Stimulated activated CD8-positive, alpha-beta memory T cell treated with anti-CD3 and anti-CD28 coated beads, Interleukin-15, amount 100 ng/mL, for 4 hours (primary cell): Measurements from ENCODE around the gene SWSAP1.
A peak's percentile ranks its signal among the peaks of the same experiment; 100 is the strongest.

ENCODE experiments used
- DNase-seq, 2 donors: peaks; one replicate each; pipeline ENCODE4 v3.0.0-alpha.2; 2020; ENCODE audit warnings: low read depth in 2 of 2

Gene SWSAP1

DNA sequence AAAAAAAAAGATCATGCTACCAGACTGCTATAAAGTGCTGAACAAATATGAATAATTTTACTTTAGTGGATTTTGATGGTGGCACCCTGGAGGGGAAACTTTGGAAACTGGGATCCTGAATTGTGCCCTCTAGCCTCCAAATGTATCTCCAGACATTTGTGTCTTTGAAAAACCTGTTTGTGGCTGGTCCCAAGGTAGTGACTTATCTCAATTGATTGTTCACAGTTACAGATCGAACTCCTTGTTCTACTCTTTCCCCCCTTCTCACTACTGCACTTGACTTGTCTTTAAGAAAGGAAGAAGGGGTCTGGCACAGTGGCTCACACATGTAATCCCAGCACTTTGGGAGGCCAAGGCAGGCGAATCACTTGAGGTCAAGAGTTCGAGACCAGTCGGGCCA, 34.1 kb downstream of the SWSAP1 start:
- DNase-seq: no peak

DNA sequence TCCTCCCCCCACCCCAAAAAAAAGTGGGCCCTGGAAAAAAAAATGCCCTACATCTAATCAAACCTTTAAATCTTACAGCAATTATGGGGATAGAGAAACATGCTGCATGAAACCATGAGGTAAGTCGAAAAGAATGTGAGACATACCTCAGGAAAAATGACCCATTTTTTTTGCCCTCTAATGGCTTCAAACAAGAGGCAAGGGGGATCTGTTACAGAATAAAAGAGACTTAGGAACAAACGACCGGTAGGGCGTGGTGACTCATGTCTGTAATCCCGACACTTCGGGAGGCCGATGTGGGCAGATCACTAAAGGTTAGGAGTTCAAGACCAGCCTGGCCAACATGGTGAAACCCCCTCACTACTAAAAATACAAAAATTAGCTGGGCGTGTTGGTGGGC, 36.2 kb downstream of the SWSAP1 start:
- DNase-seq: no peak

DNA sequence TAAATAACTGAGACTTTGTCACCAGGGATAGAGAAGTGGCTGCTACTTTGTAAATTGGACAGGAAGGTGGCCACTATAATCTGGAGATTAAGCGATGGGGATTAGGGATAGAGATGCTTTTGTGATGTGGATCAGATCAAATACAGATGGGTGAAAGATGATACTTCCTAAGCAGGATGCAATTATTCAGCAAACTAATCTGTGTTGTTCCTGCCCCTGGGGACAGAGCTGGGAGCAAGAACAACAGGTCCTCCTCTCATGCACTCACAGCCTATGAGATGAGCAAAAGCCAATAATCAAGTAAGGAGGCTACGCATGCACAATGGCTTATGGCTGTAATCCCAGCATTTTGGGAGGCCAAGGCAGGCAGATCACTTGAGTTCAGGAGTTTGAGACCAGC, 40.1 kb downstream of the SWSAP1 start:
- DNase-seq: no peak

DNA sequence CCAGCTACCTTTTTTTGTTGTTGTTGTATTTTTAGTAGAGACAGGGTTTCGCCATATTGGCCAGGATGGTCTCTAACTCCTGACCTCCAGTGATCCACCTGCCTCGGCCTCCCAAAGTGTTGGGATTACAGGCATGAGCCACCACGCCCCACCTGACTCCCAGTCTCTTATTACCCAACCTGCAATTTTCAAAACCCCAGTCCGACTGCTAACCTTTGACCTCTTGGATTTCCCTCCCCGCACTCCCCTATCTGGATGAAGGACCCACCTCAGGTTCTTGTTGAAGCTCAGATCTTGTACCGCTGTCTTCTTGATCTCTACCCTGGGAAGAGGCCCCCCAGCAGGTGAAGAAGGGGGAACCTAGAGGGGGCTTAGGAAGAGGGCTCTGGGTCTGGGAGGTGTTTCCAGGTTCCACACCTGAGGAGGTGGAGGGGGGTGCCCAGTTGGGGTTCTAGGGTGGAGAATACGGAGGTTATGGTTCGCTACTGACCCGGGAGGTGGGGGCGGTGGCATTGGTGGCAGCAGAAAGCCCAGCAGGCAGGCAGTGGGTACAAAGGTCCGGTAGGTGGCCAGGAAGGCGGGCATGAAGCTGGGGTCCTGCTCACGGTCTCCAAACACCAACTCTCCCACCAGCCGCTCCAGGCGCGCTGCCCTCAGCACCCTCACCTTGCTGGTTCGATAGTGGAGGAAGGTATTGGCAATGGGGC, 42.0 kb downstream of the SWSAP1 start:
- no peak for DNase-seq

DNA sequence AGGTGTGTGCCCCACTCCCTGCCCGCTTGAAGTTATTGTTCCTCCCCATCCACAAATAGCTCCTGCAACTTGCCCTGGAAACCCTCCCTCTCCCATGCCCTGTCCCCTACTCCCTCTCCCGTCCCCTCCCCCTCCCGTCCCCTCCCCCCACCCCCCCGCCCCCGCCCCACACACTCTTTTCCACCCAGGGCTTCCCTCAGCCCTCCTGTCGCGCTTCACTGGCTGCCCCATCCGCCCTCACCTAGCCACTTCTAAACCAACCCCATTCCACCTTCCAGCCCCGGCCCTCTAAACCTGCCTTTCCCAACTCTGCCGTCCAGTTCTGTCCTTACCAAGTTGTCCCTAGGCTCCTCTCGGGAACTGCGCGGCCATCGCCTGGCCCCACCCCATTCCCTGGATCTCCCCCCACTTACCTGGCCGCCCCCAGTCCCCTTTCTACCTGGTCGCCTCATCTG, 43.7 kb downstream of the SWSAP1 start:
- no peak for DNase-seq

DNA sequence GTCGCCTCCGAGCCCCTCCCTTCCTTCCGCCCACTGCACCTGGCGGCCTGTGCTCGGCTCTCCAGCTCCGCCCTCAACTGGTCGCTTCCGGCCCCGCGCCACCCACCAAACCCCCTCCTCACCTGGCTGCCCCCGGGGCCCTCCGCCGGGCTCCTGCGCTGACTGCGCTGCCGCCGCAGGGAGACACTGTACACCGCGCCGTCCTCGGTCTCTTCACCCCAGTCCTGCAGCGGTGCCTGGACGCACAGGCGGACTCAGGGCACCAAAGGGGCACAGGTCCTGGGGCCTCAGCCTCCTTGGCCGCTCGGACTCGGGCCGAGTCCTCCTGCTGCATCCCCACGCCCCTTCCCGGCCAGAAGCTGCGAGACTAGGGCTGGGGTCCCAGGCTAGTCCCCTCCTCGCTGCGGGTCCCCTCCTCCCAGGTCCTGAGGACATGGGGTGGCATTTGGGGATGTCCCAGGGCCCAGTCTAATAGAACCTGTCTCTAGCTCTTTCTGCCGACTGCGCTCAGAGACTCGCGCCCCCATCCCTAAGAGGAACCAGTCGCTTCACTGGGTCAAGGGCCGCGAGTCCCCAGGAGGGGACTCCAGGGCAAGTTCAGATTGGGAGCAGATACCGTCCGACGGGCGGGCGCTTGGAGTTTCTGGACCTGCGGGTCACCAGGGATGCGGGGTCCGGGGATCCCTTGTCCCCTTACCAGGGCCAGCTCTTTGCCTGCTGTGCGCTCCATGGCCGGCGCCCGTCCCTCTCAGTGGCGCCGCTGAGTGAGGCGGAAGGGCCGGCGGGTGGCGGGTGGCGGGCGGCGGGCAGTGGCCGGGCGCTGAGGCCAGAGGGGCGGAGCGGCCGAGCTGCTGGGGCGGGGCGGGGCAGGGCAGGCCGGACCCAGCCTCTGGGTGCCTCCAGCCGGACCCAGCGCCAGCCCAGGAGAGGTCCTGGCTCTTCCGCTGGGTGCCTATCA, 44.4 kb downstream of the SWSAP1 start, which contains the start of gene RGL3:
RGL3 (minus strand) TSS at position 766 of the 958 bp plus-strand sequence; CDS start at position 730, 36 bp downstream.
- DNase-seq: no peak

DNA sequence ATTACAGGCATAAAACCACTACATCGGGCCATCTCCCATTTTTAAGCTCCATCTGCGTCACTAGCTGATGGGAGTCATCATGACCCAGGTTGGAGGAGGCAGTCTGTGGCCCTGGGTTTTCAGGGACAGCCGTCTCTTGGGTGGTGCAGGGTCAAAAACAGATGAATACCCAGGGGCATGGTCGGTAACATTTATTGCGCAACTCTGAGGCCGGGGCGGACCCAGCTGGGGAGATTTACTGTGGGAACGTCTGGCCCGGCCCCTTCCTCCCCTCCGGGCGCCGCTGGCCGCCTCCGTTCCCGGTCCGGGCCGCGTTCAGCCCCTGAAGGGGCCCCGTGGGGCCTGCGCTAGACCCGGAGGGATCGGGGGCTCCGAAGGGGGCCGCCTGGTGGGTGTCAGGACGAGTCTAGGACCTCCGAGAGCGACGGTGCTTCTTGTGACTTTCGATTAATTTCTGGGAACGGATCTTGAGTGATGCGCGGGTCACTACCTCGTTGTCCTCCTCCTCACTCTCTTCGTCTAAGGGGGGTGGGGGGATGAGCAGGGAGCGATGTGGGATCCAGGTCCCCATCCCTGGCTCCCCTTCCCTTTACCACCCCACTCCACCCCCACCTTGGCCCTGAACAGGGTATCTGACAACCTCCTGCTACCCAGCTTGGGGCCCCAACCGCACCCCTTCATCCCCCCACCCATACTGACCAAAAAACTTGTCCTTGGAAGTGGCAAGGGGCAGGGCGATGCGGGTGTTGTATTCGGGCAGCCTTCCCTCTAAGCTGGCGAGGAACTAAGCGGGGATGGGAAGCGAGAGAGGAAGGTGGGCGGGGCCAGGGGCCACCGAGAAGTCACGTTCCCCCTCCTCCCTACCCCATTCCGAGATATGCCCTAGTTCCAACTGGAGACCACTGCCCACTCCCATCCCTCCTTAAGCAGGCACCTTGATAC, 46.2 kb downstream of the SWSAP1 start:
- no peak for DNase-seq

DNA sequence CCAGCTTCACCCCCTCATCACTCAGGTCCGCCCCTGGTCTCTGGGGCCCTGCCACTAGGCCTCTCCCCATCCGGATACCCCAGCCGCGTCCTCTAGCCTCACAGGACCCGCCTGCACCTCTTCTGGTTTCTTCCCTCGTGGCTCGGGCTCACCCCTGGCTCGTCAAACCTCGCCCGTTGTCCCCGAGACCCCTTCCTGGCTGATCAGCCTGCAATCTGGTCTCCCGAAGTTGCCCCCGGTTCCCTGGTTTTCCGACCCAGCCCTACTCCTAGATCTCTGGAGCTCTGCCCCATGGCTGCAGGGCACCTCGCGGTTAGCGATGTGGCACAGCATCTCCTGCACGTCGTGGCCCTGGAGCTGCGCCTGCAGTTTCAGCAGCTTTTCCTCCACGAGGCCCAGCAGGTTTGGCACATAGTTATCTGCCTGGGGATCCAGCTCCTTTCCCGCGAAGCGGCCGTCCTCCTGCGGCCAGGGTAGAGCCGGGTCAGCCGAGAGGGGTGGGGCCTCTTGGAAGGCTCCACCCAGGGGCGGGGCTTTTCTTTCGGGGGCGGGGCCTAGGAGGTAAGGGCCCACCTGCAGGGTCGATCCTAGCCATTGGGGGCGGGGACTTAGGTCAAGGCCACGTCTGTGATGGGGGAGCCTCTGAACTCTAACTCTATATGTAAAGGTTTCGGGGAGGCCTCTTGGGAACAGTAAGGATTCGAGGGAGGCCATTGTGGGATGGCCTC, 47.1 kb downstream of the SWSAP1 start:
- DNase-seq: no peak

DNA sequence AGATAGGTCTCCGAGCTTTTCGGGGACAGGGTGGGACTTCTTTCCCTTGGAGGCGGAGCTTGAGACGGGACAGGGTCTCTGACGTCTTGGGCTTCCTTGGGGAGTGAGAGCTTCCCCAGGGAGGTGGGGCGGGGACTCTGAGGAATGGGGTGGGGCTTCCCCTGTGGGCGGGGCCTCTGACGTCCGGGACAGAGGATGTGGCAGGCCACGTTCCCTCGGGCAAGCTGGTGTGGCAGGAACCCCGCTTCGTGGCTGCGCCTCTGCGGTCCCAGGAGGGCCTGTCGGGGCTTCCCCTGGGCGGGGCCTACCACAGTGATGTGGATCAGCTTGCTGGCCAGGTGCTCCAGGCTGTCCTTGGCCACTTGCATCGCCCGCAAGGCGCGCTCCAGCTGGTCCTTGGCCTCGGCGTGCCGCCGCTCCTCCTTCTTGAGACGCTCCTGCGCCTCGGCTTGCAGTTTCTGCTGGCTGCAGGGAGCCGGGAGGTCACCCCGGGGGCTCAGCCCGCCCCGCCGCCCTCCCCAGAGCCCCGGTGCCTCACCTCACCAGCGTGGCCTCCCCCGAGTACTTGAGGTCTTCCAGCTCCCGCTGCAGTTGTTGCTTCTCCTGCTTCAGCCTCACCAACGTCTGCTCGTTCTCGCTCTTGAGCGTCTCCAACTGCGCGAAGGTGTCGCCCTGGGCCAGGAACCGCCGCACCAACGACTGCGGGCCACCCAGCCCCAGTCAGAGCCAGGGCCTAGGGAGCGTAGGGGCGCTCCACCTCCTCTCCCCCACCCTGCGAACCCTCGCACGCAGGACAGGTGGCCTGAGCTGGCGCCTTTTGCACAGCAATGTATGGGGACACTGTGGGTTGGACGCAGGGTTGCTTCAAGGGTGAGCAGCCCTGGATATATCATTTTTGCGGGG, 47.9 kb downstream of the SWSAP1 start:
- peak; percentile 27 to 38 for DNase-seq

DNA sequence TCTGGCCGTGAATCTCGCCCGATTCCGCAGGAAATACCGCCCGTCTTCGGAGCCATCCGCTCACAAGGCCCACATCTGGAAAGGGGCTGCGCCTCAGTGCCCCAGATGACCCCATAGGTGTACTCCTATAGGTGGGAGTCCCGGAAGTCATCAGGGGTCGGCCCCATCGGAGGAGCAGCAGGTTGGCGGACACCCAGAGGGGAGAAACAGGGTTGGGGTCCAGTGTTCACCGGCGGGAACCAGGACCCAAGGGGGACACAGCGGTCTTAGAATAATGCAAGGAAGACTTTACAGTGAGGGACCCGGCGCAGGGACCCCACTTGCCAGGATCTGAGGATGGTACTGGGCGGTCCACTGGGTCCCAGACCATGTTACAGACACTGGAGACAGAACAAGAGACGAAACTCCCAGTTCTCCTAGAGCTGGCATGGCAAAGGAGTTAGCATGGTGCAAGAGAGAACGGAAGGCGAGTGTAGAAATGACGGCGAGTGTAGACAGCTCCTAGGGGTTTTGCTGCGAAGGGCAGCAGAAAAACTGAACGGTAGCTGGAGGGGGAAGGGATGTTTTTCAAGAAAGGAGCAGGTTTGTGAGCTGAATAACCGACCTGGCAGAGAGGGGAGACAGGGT, 48.8 kb downstream of the SWSAP1 start:
- DNase-seq: no peak

DNA sequence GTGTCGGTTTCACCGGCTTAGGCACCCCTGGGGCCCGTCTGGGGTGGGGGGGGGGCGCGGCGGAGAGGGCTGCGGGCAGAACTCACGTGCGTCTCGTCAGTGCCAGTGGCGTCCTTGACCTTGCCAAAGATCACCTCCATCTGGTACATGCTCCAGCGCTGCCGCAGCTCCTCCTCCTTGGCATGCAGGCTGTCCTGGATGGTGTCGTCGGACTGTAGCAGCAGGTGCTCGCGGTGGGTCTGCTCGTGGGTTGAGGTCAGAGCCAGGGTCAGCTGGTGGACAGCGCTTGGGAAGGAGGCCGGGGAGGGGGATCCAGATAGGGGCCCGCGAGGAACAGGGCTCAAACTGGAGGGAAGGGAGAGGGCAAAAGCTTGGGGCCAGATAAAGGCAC, 49.3 kb downstream of the SWSAP1 start:
- no peak for DNase-seq
